ENCODE measurements around the gene DLG5.

DNA sequence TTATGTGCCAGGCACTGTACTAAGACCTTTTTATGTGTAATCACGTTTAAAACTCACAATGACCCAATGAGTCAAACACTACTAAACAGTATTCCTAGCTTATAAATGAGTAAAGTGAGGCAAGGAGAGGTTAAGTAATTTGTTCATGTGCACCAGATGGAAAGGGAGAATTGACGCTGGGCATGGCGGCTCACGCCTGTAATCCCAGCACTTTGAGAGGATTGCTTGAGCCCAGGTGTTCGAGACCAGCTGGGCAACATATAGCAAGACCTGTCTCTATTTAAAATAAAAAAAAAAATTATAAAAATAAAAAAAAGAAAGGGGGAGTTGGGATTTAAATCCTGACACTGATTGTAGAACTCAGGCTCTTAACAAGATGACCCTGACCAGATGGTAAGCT is 46.7 kb upstream of the DLG5 start:
- TF ChIP-seq, protein P1, sequence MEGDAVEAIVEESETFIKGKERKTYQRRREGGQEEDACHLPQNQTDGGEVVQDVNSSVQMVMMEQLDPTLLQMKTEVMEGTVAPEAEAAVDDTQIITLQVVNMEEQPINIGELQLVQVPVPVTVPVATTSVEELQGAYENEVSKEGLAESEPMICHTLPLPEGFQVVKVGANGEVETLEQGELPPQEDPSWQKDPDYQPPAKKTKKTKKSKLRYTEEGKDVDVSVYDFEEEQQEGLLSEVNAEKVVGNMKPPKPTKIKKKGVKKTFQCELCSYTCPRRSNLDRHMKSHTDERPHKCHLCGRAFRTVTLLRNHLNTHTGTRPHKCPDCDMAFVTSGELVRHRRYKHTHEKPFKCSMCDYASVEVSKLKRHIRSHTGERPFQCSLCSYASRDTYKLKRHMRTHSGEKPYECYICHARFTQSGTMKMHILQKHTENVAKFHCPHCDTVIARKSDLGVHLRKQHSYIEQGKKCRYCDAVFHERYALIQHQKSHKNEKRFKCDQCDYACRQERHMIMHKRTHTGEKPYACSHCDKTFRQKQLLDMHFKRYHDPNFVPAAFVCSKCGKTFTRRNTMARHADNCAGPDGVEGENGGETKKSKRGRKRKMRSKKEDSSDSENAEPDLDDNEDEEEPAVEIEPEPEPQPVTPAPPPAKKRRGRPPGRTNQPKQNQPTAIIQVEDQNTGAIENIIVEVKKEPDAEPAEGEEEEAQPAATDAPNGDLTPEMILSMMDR (IDR thresholded peaks at IDR 0.05; ENCODE audit: insufficient read depth, low read length, poor library complexity, severe bottlenecking): no peak
- TF ChIP-seq EZH2phosphoT487 (conservative IDR thresholded peaks at IDR 0.05; ENCODE audit: low read length): no peak

All from SU-DHL-6 (cell line).